Ovary (tissue), 3 donors: ENCODE results near the gene WDFY4.

ENCODE experiments used
- CTCF ChIP-seq, 3 donors: fragments of 450-650 bp in 2 of 3; fragments of 200-600 bp in 1 of 3; IDR thresholded peaks; one replicate each; pipeline versions ENCODE4 v1.5.1 to v1.8.0; 2016 to 2022; ENCODE audit warnings: antibody characterized with exemption in 3 of 3, mild to moderate bottlenecking in 1 of 3
- POLR2A ChIP-seq: fragments of 450-650 bp; IDR thresholded peaks from one replicate; pipeline ENCODE4 v1.6.1; 2017; ENCODE audit warnings: antibody characterized with exemption, mild to moderate bottlenecking, moderate library complexity
- donor health status: DM: no; HTN: no; CAD: no.

- TF ChIP-seq CTCF (IDR thresholded peaks at IDR 0.05) = no peak
- TF ChIP-seq POLR2A = no peak
Observed at GRCh38 chr10:48765527-48765926, 80.9 kb downstream of the WDFY4 start.
